NOMO-1 treated with DMSO at 0.1 percent for 48 hours (cell line): ENCODE measurements around the gene LEP.
"Not testable (repeated sequence)": the region's sequence is repeated elsewhere in the genome, so short reads cannot be mapped to it uniquely, and the experiment has no call there.

ENCODE experiments used
- DNase-seq: peaks from one replicate; lab custom pipeline; 2025; ENCODE audit not compliant: unreplicated experiment; lab: John Stamatoyannopoulos, UW

LEP gene

DNA sequence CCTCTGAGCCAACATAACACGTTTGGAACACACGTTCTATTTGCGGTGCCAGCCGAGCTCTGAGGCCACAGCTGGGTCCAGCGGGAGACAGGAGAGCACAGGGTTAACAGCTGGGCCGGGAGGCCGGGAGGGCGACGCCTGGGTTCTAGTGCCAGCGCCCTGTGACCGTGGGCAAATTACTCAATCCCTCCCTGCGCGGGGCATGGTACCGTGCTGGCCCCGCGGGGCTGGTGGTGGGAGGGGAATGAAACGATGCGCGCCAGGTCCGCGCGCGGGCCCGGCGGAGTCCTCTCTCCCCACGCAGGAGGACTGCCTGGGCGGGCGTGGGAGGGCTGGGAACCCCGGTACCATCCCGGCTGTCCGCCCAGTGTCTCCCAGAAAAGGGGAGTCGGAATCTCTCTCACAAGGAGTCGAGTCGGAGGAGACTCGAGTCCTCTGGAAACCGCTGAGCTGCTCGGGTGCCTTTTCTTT, 30.4 kb downstream of the LEP start:
- no peak for DNase-seq

DNA sequence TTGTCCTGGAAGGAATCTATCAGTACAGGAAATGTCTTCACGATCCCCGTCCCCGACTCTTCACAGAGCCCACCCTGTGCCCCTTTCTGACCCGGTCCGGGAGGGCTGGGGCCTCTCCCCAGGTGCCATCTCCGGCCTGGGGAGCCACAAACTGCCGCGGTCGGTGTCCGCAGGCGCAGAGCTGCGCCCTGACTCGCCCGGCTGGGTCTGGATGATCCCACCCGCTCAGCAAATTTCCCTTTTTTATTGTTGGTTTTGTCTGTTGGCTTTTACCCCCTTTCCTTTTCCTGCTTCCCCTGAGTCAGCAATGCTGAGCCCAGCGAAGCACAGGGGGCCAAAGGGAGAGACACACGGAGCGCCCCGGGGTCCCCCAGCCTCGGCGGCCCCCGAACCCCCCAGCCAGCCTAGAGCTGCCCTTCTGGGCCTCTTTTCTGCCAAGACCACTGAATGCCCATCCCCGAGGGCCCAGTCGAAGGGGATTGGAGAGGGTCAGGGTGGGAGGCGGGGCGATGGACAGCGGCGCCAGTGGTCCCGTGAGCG, 30.9 kb downstream of the LEP start:
- DNase-seq, result no peak

DNA sequence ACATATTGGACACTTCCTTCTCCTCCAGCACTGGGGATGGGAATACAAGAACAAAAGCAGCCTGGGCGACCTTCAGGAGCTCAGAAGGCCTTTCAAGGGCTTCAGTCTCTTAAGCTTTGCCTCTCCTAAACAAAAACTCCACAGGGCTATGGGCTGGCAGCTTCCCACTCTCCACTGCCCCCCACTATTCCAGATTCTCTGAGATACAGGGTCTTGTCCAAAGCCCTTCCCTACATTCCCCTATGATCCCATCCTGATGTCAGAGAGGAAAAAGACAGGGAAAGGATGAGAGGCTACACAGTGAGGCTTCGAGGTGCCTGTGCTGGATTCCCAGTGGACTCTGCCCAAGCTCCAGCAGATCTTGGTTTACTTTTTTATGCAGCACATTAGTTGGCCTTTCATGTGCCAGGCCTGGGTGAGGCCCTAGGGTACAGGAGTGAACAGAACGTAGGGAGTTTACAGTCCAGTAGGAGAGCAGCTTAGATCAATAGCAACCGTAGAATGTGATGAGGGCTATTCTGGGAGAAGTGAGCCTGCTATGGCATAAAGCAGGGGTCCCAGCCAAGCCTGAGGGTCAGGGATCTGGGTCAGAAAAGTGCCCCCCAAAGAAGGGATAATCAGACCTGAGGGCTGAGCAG, 33.3 kb downstream of the LEP start:
- DNase-seq, result no peak

DNA sequence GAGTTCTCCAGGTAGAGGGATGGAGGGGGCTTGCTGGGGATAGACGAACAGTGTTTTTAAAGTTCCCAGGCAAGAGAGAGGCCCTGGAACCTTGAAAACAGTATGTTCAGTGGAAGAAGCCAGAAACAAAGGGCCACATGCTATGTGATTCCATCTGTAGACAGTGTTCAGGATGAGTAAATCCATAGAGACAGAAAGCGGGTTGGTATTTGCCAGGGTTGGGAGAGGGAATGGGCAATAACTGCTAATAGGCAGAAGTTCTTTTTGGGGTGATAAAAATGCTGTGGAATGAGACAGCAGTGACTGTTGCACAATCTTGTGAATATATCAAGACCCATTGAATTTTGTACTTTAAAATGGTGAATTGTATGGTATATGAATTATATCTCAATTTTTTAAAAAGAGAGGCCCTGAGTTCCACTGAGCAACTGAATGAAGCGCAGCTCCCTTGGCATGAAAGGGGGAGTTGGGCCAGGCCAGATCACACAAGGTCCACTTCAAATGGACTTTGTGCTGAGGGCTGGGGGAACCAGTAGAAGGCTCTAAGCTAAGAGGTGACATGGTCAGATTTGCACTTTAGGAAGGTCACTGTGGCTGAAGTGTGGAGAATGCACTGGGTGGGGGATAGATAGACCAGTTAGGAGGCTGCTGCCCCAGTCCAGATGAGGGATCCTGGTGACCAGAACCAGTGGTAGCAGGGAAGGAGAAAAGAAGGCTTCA, 34.0 kb downstream of the LEP start:
- no peak for DNase-seq

DNA sequence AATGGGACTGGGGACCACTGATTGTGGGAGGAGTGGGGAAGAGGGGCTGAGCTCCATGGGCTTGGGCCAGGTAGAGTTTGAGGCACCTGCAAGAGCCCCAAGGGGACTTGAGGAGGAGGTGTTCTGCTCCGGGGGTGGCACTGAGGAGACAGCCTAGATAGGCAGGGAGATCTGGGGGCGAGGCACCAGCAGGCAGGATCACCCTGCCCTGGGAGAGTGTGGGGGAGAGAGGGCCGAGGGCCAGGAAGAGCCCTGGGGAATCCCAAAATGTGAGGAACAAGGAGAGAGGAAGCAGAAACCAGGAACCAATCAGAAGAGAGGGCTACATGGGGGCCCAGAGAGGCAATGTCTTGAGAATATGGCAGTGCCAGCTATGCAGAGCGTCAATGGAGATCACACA, 34.6 kb downstream of the LEP start:
- DNase-seq, result no peak

DNA sequence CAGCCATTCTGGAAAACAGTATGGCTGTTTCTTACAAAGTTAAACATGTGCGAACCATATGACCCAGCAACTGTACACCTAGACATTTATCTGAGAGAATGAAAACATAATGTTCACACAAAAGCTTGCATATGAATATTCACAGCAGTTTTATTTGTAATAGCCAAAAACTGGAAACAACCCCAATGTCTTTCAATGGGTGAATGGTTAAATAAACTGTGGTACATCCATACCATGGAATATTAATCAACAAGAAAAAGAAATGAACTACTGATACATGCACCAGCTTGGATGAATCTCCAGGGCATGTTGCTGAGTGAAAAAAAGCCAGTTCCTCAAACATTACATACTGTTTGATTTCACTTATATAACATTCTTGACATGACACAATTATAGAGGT, 37.3 kb downstream of the LEP start:
- no peak for DNase-seq

DNA sequence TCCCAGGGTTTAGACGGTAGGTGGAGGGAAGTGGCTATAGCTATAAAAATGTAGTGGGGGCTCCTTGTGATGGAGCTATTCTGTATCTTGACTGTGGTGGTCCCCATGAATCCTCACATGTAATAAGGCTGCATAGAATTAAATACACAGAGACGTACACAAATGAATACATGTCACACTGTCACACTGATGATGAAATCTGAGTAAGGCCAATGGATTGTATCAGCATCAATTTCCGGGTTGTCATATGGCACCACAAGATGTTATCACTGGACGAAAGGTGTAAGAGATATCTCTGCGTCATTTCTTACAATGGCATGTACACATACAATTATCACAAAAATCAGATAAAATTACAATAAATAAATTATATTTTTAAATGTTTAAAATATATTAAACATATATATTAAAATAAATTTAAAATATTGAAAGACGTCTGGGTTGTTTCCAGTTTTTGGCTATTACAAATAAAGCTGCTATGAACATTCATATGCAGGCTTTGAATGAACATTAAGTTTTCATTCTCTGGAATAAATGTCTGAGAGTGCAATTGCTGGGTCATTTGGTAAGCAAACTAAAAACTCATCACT, 38.1 kb downstream of the LEP start:
- DNase-seq, result no peak

DNA sequence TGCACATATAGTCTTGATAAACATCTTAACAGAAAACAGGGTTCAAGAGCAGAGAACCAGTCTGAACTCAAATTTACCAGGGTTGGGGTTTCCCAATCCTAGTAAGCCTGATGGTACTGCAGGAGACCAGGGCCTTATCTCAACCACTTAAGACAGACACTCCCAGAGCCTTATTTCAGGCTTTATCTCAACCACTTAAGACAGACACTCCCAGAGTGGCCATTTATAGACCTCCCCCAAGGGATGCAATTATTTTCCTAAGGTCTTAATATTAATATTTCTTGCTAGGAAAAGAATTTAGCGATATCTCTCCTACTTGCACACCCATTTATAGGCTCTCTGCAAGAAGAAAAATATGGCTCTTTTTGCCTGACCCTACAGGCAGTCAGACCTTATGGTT, 39.4 kb downstream of the LEP start:
- DNase-seq, result not testable (repeated sequence)

DNA sequence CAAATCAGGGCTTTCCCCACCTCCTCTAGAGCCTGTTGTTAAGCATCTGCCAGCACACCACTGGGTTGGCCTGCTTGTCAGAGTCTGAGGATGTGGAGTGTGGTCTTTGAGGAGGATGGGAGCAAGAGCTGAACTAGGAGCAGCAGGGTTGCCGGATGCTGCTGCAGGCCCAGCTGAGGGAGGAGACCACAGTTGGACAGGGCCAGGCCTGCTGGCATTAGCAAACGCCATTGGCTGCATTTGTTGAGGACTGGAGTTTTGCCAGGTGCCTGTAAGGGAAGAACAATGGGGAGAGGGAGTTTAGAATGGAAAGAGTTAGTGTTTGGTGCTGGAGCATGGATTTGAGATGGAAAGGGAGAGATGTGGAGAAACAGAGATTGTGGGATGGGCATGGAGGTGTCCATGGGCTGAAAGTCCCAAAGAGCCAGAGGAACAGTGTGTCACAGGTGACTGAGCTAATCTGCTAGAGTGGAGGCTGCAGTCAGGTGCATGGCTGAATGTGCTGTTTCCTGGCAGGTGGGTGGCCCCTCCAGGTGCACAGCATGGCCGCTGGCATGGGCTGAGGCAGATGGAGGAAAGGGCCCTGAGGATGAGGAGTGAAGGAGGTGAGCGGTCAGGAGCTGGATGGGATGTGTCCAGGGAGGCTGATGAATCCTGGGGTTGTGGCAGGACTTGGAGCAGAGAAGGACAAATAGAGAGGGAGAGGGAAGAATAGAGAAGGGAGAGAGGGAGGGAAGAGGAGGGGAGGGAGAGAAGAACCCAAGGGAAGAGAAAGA, 40.7 kb downstream of the LEP start:
- DNase-seq, result no peak

DNA sequence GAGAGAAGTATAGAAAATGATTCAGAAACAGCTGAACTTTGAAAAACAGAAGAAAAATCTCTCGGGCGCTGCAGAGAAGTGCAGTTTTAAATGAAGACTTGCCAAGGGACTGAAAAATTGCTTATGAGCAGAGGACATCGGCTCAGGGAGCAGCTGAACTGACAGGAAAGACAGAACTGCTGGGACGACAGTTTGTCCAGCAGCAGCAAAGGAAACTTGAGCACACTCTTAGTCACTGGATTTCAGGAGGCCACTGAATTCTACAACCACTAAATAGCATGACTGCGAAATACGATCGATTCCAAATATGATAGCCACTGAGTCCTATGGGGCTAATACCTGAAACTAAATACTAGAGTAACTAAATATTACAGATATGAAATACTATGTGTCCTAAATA, 43.0 kb downstream of the LEP start:
- DNase-seq, result no peak

DNA sequence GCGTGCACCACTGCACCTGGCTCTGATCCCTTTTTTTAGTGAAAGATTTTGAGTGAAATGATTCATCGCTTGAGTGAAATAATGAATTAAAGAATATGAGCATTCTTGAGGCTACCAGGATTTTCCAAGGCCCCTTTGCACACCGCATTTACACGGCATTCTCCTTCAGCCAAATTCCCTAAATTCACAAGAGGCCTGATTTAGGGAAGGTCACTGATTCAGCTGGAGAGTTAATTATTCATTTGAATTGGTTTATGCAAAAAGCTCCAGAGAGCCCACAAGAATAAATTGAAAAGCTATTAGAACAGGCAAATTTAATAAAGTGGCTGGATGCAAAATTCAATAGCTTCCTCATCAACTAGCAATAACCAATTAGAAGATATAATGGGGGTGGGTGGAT, 46.5 kb downstream of the LEP start:
- no peak for DNase-seq

DNA sequence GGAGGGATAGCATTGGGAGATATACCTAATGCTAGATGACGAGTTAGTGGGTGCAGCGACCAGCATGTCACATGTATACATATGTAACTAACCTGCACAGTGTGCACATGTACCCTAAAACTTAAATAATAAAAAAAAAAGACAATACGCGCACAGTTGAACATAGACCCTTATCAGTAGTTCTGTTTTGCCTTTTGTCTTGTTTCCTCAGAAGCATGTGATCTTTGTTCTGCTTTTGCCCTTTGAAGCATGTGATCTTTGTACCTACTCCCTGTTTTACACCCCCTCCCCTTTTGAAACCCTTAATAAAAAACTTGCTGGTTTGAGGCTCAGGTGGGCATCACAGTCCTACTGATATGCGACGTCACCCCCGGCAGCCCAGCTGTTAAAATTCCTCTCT, 56.9 kb downstream of the LEP start:
- DNase-seq, result not testable (repeated sequence)

DNA sequence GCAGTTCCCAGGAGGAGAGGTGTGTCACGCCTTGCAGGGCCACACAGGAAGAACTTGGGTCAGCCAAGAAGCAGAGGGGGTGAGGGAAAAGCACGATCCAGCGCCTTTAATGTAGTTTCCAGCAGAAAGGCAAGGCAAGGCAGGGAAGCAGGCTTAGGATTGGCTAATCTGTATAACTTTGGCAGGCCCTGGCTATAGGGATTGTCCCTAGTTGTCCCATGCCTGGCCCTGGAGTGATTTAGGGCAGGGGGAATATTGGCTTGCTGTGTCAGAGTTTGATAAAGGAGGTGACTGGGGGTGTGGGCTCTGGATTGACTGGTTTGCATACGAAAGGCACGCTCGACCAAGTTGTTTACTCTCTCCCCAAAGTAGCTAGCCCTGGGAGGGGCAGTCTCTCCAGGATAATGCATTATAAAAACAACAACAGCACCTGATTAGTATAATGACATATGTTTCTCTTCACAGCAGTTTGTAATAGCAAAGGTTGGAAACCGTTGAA, 58.1 kb downstream of the LEP start:
- DNase-seq, result no peak

DNA sequence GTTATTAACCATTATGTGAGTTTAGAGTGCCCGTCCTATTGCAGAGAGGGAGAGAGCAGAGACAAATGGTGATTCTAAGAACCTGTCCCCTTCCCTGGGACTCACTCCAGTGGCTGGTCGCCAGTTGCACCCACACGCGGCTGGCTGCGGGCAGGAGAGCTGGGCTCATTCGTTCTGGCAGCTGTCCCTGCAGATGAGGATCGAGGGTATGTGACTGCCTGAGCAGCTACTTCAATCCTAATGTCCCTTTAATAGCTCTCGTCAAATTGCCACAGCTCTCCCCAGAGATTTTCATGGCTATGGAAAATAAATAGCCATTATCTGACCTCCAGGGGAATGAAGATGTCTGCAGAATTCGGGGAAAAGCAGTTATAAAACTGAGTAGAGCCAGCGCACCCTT, 61.1 kb downstream of the LEP start:
- DNase-seq, result no peak

DNA sequence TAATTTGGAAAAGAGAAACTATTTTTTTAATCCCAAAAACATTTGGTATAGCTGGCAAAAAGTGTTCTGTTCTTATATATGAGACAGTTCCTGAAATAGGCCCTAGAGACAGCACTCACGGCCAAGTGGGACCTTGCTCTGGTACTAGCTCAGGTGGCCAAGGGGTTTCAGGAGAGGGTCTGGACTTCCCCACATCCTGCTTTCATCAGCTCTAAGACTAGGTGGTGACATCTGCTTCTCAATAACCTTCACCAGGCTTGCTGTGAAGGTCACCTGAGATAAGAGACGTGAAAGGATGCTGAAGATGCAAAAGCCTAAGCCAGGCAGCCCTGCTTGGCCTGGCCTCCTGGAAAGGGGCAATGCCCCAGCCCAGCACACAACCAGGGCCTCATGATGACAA, 62.1 kb downstream of the LEP start:
- DNase-seq, result no peak

DNA sequence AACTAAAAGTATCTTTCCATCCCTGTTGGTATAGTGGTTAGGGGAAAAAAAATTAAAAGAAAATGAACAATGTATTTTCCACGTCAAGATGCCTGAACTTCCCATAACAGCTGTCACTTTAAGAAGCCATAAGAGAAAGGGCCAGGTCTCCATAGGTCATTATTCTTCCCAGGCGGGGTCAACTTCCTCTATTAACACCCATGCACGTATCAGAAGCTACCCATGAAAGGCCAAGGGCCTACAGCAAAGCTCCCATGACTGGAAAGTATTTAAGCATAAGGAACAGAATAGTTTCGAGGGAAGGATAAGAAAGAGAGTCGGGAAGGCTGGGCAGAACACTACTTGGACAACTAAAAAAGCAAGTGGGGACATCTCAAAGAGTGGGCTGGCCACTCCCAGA, 62.6 kb downstream of the LEP start:
- no peak for DNase-seq

DNA sequence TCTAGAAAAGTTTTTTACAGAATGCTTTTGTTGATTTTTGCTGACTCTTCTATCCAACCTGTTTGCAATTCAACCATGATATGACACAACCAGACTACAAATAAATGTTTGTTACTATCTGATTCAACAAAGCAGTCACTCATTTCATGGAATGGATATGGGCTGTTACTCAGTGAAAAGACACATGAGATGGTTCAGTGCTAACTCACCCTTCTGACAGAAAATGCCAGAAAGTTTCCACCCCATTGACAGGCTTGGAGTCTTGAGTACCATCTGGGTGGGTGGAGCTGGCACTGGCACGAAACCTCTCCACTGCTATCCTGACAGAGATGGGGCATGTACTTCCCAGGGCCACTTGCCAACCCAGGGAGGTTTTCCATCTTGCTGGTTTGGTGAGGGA, 63.1 kb downstream of the LEP start:
- DNase-seq, result no peak

DNA sequence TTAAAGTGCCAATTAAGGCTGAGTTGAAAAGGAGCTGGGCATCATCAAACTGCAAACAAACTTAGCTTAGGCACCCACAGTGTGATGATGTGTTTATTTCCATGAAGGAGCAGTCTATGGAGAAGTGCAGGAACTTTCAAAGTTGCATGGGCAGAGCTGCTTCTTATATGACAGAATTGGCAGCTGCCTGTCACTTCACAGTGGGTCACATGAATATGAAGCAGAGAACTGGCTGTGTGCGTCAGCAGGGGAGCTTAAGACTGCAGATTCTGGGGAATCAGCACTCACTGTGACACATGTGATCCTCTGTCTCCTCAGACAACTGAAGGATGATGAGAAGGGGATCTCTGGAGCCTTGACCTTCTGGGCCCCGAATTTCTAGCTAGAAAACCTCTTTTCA, 66.0 kb downstream of the LEP start:
- DNase-seq, result no peak
